IMR-90 (cell line): ENCODE measurements around the gene TMEM52. TPM values are rescaled to one million over a fixed set of nuclear protein-coding genes. Genes with fewer than 3 reads are reported as not detected.

Experiments
- ATAC-seq: fragments of 200-7000 bp; cut with Tn5 transposase; 2 replicates; pipeline ENCODE4 v1.9.1; 2020; ENCODE audit warnings: low read depth, mild to moderate bottlenecking, moderate library complexity
- BruUV-seq: library from RNA; stranded (reverse); fragments of 400-500 nt; replicated peaks from 2 replicates; lab custom pipeline; 2021; lab: Mats Ljungman, UMichigan
- CTCF ChIA-PET: fragments of 300-600 bp; formaldehyde crosslinking; extraction: SDS; loops from one replicate; lab custom pipeline; 2021; ENCODE audit warnings: antibody characterized with exemption; lab: Yijun Ruan, JAX
- POLR2A ChIA-PET: fragments of 300-600 bp; sonication (Branson Sonifier 250); formaldehyde crosslinking; loops from one replicate; lab custom pipeline; 2022; ENCODE audit warnings: antibody characterized with exemption; ENCODE audit not compliant: unreplicated experiment; lab: Charles Lee
- DNase-seq: peaks from one replicate; pipeline ENCODE4 v3.0.0; 2013
- H2AFZ ChIP-seq: replicated peaks from 2 replicates; pipeline ENCODE3; 2013; ENCODE audit warnings: low read length, mild to moderate bottlenecking; ENCODE audit not compliant: poor library complexity
- H2AK5ac ChIP-seq: 2 replicates; pipeline ENCODE4 v1.6.1; 2013; ENCODE audit warnings: low read depth, low read length, inconsistent platforms
- H2AK9ac ChIP-seq: replicated peaks from 2 replicates; pipeline ENCODE3; 2013; ENCODE audit warnings: mild to moderate bottlenecking, low read depth, low read length, moderate library complexity; ENCODE audit not compliant: poor library complexity
- H2BK120ac ChIP-seq: 2 replicates; pipeline ENCODE4 v1.6.1; 2013; ENCODE audit warnings: low read depth, low read length, inconsistent platforms
- H2BK15ac ChIP-seq: 3 replicates; pipeline ENCODE4 v1.6.1; 2013; ENCODE audit warnings: low read depth, low read length, inconsistent platforms
- H2BK20ac ChIP-seq: 2 replicates; pipeline ENCODE4 v1.6.1; 2013; ENCODE audit warnings: low read depth, mild to moderate bottlenecking, inconsistent platforms, low read length, moderate library complexity
- H2BK5ac ChIP-seq: 2 replicates; pipeline ENCODE4 v1.6.1; 2013; ENCODE audit warnings: mild to moderate bottlenecking, low read depth, low read length, inconsistent platforms; ENCODE audit not compliant: poor library complexity, severe bottlenecking
- H3K14ac ChIP-seq: replicated peaks from 2 replicates; pipeline ENCODE4 v1.6.1; 2013; ENCODE audit warnings: low read depth, low read length, inconsistent platforms
- H3K18ac ChIP-seq: 2 replicates; pipeline ENCODE4 v1.6.1; 2013; ENCODE audit warnings: low read depth, low read length, control low read depth
- H3K23ac ChIP-seq: 2 replicates; pipeline ENCODE4 v1.6.1; 2013; ENCODE audit warnings: low read depth, low read length, inconsistent platforms
- H3K27ac ChIP-seq: 2 replicates; pipeline ENCODE4 v1.5.1; 2013; ENCODE audit warnings: mild to moderate bottlenecking, control low read depth, low read length; ENCODE audit not compliant: insufficient read depth
- H3K27me3 ChIP-seq: 2 replicates; pipeline ENCODE4 v1.6.1; 2013; ENCODE audit warnings: low read length; ENCODE audit not compliant: control insufficient read depth, insufficient read depth
- H3K36me3 ChIP-seq: 2 replicates; pipeline ENCODE4 v1.6.1; 2013; ENCODE audit warnings: low read length, mixed read lengths; ENCODE audit not compliant: control insufficient read depth, insufficient read depth
- H3K4ac ChIP-seq: 2 replicates; pipeline ENCODE4 v1.6.1; 2013; ENCODE audit warnings: low read depth, low read length, inconsistent platforms
- H3K4me1 ChIP-seq: 2 replicates; pipeline ENCODE4 v1.6.1; 2013; ENCODE audit warnings: low read length, mixed read lengths; ENCODE audit not compliant: control insufficient read depth, insufficient read depth
- H3K4me2 ChIP-seq: 2 replicates; pipeline ENCODE4 v1.6.1; 2013; ENCODE audit warnings: low read depth, mild to moderate bottlenecking, control low read depth, low read length, moderate library complexity
- H3K4me3 ChIP-seq: 2 replicates; pipeline ENCODE4 v1.5.1; 2013; ENCODE audit warnings: low read depth, mild to moderate bottlenecking, control low read depth, low read length, moderate library complexity; ENCODE audit not compliant: insufficient read depth
- H3K56ac ChIP-seq: 2 replicates; pipeline ENCODE4 v1.6.1; 2013; ENCODE audit warnings: low read length, inconsistent platforms; ENCODE audit not compliant: insufficient read depth; ENCODE audit errors: extremely low read depth
- H3K79me1 ChIP-seq, 2 experiments: 2 replicates each; pipeline ENCODE4 v1.6.1; 2013; ENCODE audit warnings: low read length in 2 of 2, inconsistent platforms in 1 of 2, low read depth in 1 of 2
- H3K9ac ChIP-seq: 2 replicates; pipeline ENCODE4 v1.6.1; 2013; ENCODE audit warnings: low read depth, low read length, control low read depth
- H3K9me1 ChIP-seq: 2 replicates; pipeline ENCODE4 v1.6.1; 2013; ENCODE audit warnings: low read length, inconsistent platforms; ENCODE audit not compliant: insufficient read depth
- H3K9me3 ChIP-seq: 2 replicates; pipeline ENCODE4 v1.6.1; 2013; ENCODE audit warnings: low read length; ENCODE audit not compliant: control insufficient read depth, insufficient read depth
- H4K20me1 ChIP-seq: 2 replicates; pipeline ENCODE4 v1.6.1; 2013; ENCODE audit warnings: low read length, inconsistent platforms; ENCODE audit not compliant: insufficient read depth
- H4K5ac ChIP-seq: 2 replicates; pipeline ENCODE4 v1.6.1; 2013; ENCODE audit warnings: mild to moderate bottlenecking, low read depth, low read length, control low read depth
- H4K8ac ChIP-seq, 2 experiments: 2 replicates each; pipeline ENCODE4 v1.6.1; 2013; ENCODE audit warnings: low read depth in 2 of 2, low read length in 2 of 2, control low read depth in 1 of 2, inconsistent platforms in 1 of 2
- H4K91ac ChIP-seq: 2 replicates; pipeline ENCODE4 v1.6.1; 2013; ENCODE audit warnings: low read depth, low read length, inconsistent platforms; ENCODE audit not compliant: insufficient read depth
- POLR2A ChIP-seq: IDR thresholded peaks from 2 replicates; pipeline ENCODE4 v1.6.1; 2012; ENCODE audit warnings: mild to moderate bottlenecking, low read depth, low read length
- WGBS, 2 experiments: methylation state at CpG; one replicate each; pipeline versions ENCODE4 v1.1.5 to v1.1.7; 2013; ENCODE audit warnings: missing lambda C conversion rate in 2 of 2; ENCODE audit not compliant: insufficient read length in 1 of 2; ENCODE audit errors: extremely low coverage in 2 of 2; 5-methylcytosine and 5-hydroxymethylcytosine counted together
- dilution Hi-C: fragments of 300-500 bp; cut with HindIII; formaldehyde crosslinking; loops from one replicate; pipeline ENCODE4 v1.14.3; 2018; ENCODE audit warnings: low sequenced_read_pairs; ENCODE audit not compliant: unreplicated experiment
- in situ Hi-C: fragments of 300-500 bp; cut with MboI; formaldehyde crosslinking; loops from 3 replicates; pipeline ENCODE4 v1.14.3; 2019; ENCODE audit warnings: low sequenced_read_pairs, inconsistent platforms, mixed read lengths
- intact Hi-C: fragments of 100-400 bp; cut with micrococcal nuclease; formaldehyde crosslinking; loops from 2 replicates; pipeline ENCODE4 v1.10.0; 2022
- polyA plus RNA-seq, 3 experiments: library from polyadenylated mRNA; depleted of rRNA; stranded (reverse); fragments of >200 nt; gene quantifications; 2 replicates each; pipeline ENCODE4 v1.2.3, GENCODE V29; 2012; ENCODE audit warnings: low replicate concordance in 1 of 3
- total RNA-seq: library from RNA; depleted of rRNA; stranded (reverse); fragments of >200 nt; gene quantifications from 2 replicates; pipeline ENCODE4 v1.2.3, GENCODE V29; 2012
- TF ChIP-seq, protein P1 (sequence below): conservative IDR thresholded peaks from 2 replicates; pipeline ENCODE4 v1.5.1; 2012; ENCODE audit warnings: mild to moderate bottlenecking, low read depth, low read length, improper control_type of control experiment

Gene TMEM52
- total and polyA plus RNA-seq, 2 of the 4 experiments (the other 2 are of a cell fraction), result 0.54 to 1.3 TPM

DNA sequence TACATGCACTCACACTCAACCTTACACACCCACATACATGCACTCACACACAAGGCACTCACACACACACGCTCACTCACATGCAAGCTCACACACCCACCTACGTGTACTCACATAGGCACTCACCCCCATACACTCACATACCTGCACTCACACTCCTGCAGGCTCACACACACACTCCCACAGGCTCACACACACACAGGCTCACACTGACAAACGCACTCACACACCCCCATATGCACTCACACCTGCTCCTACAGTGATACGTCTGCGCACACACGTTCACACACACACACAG lies 19.1 kb upstream of the TMEM52 start:
- peaks cover 22% of the 10 kb centered on the region for H3K27me3 ChIP-seq
- no peak overlapping the region for H2BK5ac ChIP-seq
- H3K9me1 ChIP-seq, result peaks cover 4% of the 10 kb centered on the region; the same call in 1 of the 2 replicates
- H2AK5ac ChIP-seq, result no peak overlapping the region
- H4K8ac ChIP-seq, result no peak overlapping the region
- no peak overlapping the region for H3K4me2 ChIP-seq
- H4K20me1 ChIP-seq, result no peaks in the 10 kb centered on the region
- 64% methylated on average over 6 of the region's 6 CpGs; no CpG with 5 or more reads in 1 of the 2 experiments for WGBS, 2 experiments
- H3K18ac ChIP-seq, result no peak overlapping the region
- no peak overlapping the region for H3K4me3 ChIP-seq
- H2BK15ac ChIP-seq, result no peak overlapping the region
- H3K9ac ChIP-seq, result no peak overlapping the region
- ATAC-seq, result no peak
- no peak overlapping the region for H3K14ac ChIP-seq
- no peaks in the 10 kb centered on the region for H3K9me3 ChIP-seq
- no peak overlapping the region for H4K91ac ChIP-seq
- in situ Hi-C loops, result no loop called here
- H3K27ac ChIP-seq, result no peak overlapping the region
- no peak overlapping the region for H2AFZ ChIP-seq
- TF ChIP-seq, protein P1, sequence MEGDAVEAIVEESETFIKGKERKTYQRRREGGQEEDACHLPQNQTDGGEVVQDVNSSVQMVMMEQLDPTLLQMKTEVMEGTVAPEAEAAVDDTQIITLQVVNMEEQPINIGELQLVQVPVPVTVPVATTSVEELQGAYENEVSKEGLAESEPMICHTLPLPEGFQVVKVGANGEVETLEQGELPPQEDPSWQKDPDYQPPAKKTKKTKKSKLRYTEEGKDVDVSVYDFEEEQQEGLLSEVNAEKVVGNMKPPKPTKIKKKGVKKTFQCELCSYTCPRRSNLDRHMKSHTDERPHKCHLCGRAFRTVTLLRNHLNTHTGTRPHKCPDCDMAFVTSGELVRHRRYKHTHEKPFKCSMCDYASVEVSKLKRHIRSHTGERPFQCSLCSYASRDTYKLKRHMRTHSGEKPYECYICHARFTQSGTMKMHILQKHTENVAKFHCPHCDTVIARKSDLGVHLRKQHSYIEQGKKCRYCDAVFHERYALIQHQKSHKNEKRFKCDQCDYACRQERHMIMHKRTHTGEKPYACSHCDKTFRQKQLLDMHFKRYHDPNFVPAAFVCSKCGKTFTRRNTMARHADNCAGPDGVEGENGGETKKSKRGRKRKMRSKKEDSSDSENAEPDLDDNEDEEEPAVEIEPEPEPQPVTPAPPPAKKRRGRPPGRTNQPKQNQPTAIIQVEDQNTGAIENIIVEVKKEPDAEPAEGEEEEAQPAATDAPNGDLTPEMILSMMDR, result no peak
- TF ChIP-seq POLR2A, result no peak
- BruUV-seq, result no TSS peak
- no peak overlapping the region for H2BK120ac ChIP-seq
- H2AK9ac ChIP-seq, result no peak overlapping the region
- no peak overlapping the region for H4K5ac ChIP-seq
- intact Hi-C loops, result no loop called here
- H2BK20ac ChIP-seq, result no peak overlapping the region
- H3K4me1 ChIP-seq, result no peaks in the 10 kb centered on the region
- no peak overlapping the region for H3K4ac ChIP-seq
- dilution Hi-C loops, result no loop called here
- H3K56ac ChIP-seq, result no peak overlapping the region
- POLR2A ChIA-PET, result no interaction called here
- H3K79me1 ChIP-seq, result no peaks in the 10 kb centered on the region
- no peak overlapping the region for H3K23ac ChIP-seq
- no peaks in the 10 kb centered on the region for H3K36me3 ChIP-seq
- no peak for DNase-seq
- CTCF ChIA-PET, result interaction anchor here (0.6 kb wide), 1 partner anchor 15 kb away, joined by 4 read pairs; no protein-coding TSS in a partner anchor
